Body of pancreas (tissue), 4 donors: ENCODE measurements around the gene KNSTRN.

Experiments
- CTCF ChIP-seq, 7 experiments: fragments of 450-650 bp in 4 of 7; fragments of 200-600 bp in 3 of 7; sonication (generic) in 3 of 7; IDR thresholded peaks; one replicate each; pipeline ENCODE4 v1.5.1; 2016 to 2019; ENCODE audit warnings: antibody characterized with exemption in 7 of 7
- POLR2A ChIP-seq, 3 donors: fragments of 450-650 bp; IDR thresholded peaks; one replicate each; pipeline ENCODE4 v1.6.1; 2016; ENCODE audit warnings: antibody characterized with exemption in 3 of 3, mild to moderate bottlenecking in 2 of 3

DNA sequence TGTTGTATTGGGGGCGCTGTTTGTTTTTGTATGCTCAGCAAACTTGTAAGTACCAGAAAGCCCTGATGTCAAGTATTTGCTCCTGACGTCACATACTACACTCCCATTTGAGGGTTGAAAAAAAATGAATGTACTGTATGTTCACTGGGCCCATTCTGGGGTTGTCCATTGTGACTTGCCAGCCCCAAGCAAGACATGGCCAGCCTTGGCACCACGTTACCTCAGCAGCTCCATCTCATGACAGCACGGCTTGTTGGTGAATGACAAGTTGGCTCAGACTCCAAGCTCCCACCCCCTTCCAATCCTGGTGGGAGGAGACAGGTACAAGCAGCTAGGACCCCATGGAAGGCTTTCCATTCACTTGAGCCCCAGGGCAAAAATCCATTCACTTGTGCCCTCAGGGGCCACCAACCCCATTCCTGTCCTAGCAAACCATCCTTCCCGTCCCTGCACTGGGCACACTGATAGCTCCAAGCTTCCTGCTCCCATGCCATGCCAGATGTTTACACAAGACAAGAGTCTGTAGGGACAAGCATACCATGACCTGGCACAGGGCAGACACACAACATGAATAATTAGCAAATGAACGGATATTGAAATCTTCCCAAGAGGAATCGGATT, 30.1 kb upstream of the KNSTRN start:
- TF ChIP-seq CTCF (IDR thresholded peaks at IDR 0.05) (no peak), POLR2A (IDR thresholded peaks at IDR 0.05) (no peak)
